Liver (tissue), 9 donors: ENCODE measurements around the gene BMX. TPM values are rescaled to one million over a fixed set of nuclear protein-coding genes. Genes with fewer than 3 reads are reported as not detected.

Experiments used
- DNase-seq: peaks from one replicate; pipeline ENCODE4 v3.0.0-alpha.2; 2017; ENCODE audit warnings: low spot score
- H3K27ac ChIP-seq, 2 donors: one replicate each; pipeline ENCODE4 v1.7.0; 2013; ENCODE audit warnings: inconsistent platforms in 2 of 2, low read length in 2 of 2, control low read depth in 1 of 2, low read depth in 1 of 2, mild to moderate bottlenecking in 1 of 2
- H3K27me3 ChIP-seq, 4 donors: one replicate each; pipeline versions ENCODE4 v1.6.1 to v1.7.0; 2013; ENCODE audit warnings: low read length in 3 of 4, inconsistent platforms in 1 of 4, mild to moderate bottlenecking in 1 of 4, moderate library complexity in 1 of 4; ENCODE audit not compliant: control insufficient read depth in 4 of 4, insufficient read depth in 4 of 4
- H3K36me3 ChIP-seq, 4 donors: one replicate each; pipeline versions ENCODE4 v1.6.1 to v1.7.0; 2013; ENCODE audit warnings: low read length in 3 of 4, mild to moderate bottlenecking in 3 of 4, low read depth in 1 of 4, moderate library complexity in 1 of 4; ENCODE audit not compliant: control insufficient read depth in 4 of 4, insufficient read depth in 3 of 4
- H3K4me1 ChIP-seq, 4 donors: one replicate each; pipeline versions ENCODE4 v1.6.1 to v1.7.0; 2013; ENCODE audit warnings: low read length in 3 of 4, mild to moderate bottlenecking in 3 of 4, moderate library complexity in 1 of 4; ENCODE audit not compliant: control insufficient read depth in 4 of 4, insufficient read depth in 4 of 4
- H3K4me3 ChIP-seq, 3 donors: one replicate each; pipeline versions ENCODE4 v1.6.1 to v1.7.0; 2013; ENCODE audit warnings: low read length in 3 of 3, control low read depth in 1 of 3, low read depth in 1 of 3, mild to moderate bottlenecking in 1 of 3
- H3K9ac ChIP-seq, 2 donors: one replicate each; pipeline ENCODE4 v1.7.0; 2013; ENCODE audit warnings: low read length in 2 of 2, mild to moderate bottlenecking in 2 of 2, moderate library complexity in 2 of 2, control low read depth in 1 of 2, low read depth in 1 of 2
- H3K9me3 ChIP-seq, 4 donors: one replicate each; pipeline versions ENCODE4 v1.6.1 to v1.7.0; 2013; ENCODE audit warnings: low read length in 3 of 4; ENCODE audit not compliant: control insufficient read depth in 4 of 4
- EGR1 ChIP-seq, 2 donors: IDR thresholded peaks; 2 replicates each; pipeline ENCODE4 v1.6.1; 2016 to 2018; ENCODE audit warnings: antibody characterized with exemption in 2 of 2, low read depth in 2 of 2
- FOXA2 ChIP-seq: IDR thresholded peaks from 2 replicates; pipeline ENCODE4 v1.6.1; 2016; ENCODE audit warnings: antibody characterized with exemption
- GABPA ChIP-seq, 2 donors: IDR thresholded peaks in 1 of 2; conservative IDR thresholded peaks in 1 of 2; 2 replicates each; pipeline ENCODE4 v1.6.1; 2016; ENCODE audit warnings: antibody characterized with exemption in 2 of 2, mild to moderate bottlenecking in 1 of 2, moderate library complexity in 1 of 2
- HNF4A ChIP-seq, 2 donors: conservative IDR thresholded peaks; 2 replicates each; pipeline ENCODE4 v1.6.1; 2016; ENCODE audit warnings: antibody characterized with exemption in 2 of 2, mild to moderate bottlenecking in 2 of 2
- JUND ChIP-seq, 2 donors: IDR thresholded peaks; 2 replicates each; pipeline ENCODE4 v1.6.1; 2016; ENCODE audit warnings: antibody characterized with exemption in 2 of 2
- NR2F2 ChIP-seq: IDR thresholded peaks from 2 replicates; pipeline ENCODE4 v1.6.1; 2016; ENCODE audit warnings: antibody characterized with exemption
- RAD21 ChIP-seq, 2 donors: IDR thresholded peaks; 2 replicates each; pipeline ENCODE4 v1.6.1; 2016; ENCODE audit warnings: antibody characterized with exemption in 2 of 2, mild to moderate bottlenecking in 2 of 2
- SP1 ChIP-seq: IDR thresholded peaks from 2 replicates; pipeline ENCODE4 v1.6.1; 2018; ENCODE audit warnings: antibody characterized with exemption, mild to moderate bottlenecking
- TAF1 ChIP-seq: conservative IDR thresholded peaks from 2 replicates; pipeline ENCODE4 v1.6.1; 2016; ENCODE audit warnings: antibody characterized with exemption, mild to moderate bottlenecking
- YY1 ChIP-seq: IDR thresholded peaks from 2 replicates; pipeline ENCODE4 v1.6.1; 2016; ENCODE audit warnings: antibody characterized with exemption, mild to moderate bottlenecking
- WGBS: extraction: QIAGEN DNeasy Blood & Tissue Kit; methylation state at CpG from one replicate; pipeline ENCODE4 v1.1.7; 2013; 5-methylcytosine and 5-hydroxymethylcytosine counted together
- polyA plus RNA-seq, 2 donors: library from polyadenylated mRNA; stranded (reverse) in 1 of 2; unstranded in 1 of 2; fragments of 200-250 nt in 1 of 2; fragments of >200 nt in 1 of 2; fragmentation: Nextera tagmentation in 1 of 2; extraction: Ambion mirVana in 1 of 2; gene quantifications; one replicate each; pipeline versions ENCODE4 v1.2.1 to v1.2.3, GENCODE V29; 2013 to 2015
- total RNA-seq, 2 donors: library from RNA; depleted of rRNA; stranded (reverse); fragments of >200 nt; gene quantifications; one replicate each; pipeline ENCODE4 v1.2.3, GENCODE V29; 2014
- TF ChIP-seq, protein P1 (sequence below): IDR thresholded peaks from 2 replicates; pipeline ENCODE4 v1.6.1; 2016; ENCODE audit warnings: antibody characterized with exemption
- TF ChIP-seq, protein P2 (sequence below): fragments of 150-350 bp; IDR thresholded peaks from 2 replicates; pipeline ENCODE4 v1.5.1; 2017; ENCODE audit warnings: improper control_type of control experiment, low read depth, low read length; ENCODE audit not compliant: missing input control
- TF ChIP-seq, protein P3 (sequence below): IDR thresholded peaks from 2 replicates; pipeline ENCODE4 v1.6.1; 2016; ENCODE audit warnings: antibody characterized with exemption
- TF ChIP-seq, protein P4 (sequence below): IDR thresholded peaks from 2 replicates; pipeline ENCODE4 v1.6.1; 2016; ENCODE audit warnings: antibody characterized with exemption
- TF ChIP-seq, protein P5 (sequence below): IDR thresholded peaks from 2 replicates; pipeline ENCODE4 v1.6.1; 2016; ENCODE audit warnings: antibody characterized with exemption, mild to moderate bottlenecking
- donor health status: healthy.
- donor health status: healthy.
- donor health status: healthy.
- donor health status: healthy.
- donor health status: healthy.

BMX gene
- total and polyA plus RNA-seq, 4 donors, result 0.23 to 0.67 (median 0.33) TPM

DNA sequence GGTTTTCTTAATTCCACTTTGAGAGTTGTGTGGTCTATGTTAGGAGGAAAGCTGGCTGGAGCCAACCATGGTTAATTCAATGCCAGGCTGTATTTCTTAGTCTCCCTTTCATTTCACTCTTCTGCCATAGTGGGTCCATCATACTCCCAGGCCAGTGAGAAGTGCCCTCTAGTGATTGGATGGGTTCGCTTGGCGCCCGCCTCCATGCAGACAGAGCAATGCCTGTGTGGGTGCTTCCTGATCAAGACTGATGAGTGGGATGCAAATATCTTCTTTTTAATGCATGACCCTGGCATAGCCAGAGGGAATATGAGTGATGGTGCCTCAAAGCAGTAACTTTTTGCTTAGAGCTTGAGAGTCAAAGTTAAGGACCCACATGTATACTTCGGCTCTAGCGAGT lies 6.4 kb downstream of the BMX start:
- H3K27me3 ChIP-seq, result no peaks in the 10 kb centered on the region
- no peak overlapping the region for H3K9ac ChIP-seq
- H3K4me3 ChIP-seq, result no peak overlapping the region
- H3K4me1 ChIP-seq, result no peaks in the 10 kb centered on the region
- no peak overlapping the region for H3K27ac ChIP-seq
- WGBS, result 98% methylated on average over 5 of the region's 5 CpGs
- H3K36me3 ChIP-seq, result no peaks in the 10 kb centered on the region
- no peaks in the 10 kb centered on the region for H3K9me3 ChIP-seq
- no peak for DNase-seq
- no peak for TF ChIP-seq GABPA (IDR thresholded peaks at IDR 0.05 in 1 of 2, conservative IDR thresholded peaks at IDR 0.05 in 1 of 2)
- TF ChIP-seq, protein P1, sequence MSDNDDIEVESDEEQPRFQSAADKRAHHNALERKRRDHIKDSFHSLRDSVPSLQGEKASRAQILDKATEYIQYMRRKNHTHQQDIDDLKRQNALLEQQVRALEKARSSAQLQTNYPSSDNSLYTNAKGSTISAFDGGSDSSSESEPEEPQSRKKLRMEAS, result no peak
- TF ChIP-seq SP1, result no peak
- TF ChIP-seq EGR1 (IDR thresholded peaks at IDR 0.05; ENCODE audit: low read depth in 2 of 2), result no peak
- no peak for TF ChIP-seq YY1
- TF ChIP-seq, protein P2, sequence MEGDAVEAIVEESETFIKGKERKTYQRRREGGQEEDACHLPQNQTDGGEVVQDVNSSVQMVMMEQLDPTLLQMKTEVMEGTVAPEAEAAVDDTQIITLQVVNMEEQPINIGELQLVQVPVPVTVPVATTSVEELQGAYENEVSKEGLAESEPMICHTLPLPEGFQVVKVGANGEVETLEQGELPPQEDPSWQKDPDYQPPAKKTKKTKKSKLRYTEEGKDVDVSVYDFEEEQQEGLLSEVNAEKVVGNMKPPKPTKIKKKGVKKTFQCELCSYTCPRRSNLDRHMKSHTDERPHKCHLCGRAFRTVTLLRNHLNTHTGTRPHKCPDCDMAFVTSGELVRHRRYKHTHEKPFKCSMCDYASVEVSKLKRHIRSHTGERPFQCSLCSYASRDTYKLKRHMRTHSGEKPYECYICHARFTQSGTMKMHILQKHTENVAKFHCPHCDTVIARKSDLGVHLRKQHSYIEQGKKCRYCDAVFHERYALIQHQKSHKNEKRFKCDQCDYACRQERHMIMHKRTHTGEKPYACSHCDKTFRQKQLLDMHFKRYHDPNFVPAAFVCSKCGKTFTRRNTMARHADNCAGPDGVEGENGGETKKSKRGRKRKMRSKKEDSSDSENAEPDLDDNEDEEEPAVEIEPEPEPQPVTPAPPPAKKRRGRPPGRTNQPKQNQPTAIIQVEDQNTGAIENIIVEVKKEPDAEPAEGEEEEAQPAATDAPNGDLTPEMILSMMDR, result no peak
- TF ChIP-seq RAD21 (IDR thresholded peaks at IDR 0.05), result no peak
- no peak for TF ChIP-seq FOXA2
- TF ChIP-seq HNF4A (conservative IDR thresholded peaks at IDR 0.05), result no peak
- no peak for TF ChIP-seq TAF1
- TF ChIP-seq, protein P3, sequence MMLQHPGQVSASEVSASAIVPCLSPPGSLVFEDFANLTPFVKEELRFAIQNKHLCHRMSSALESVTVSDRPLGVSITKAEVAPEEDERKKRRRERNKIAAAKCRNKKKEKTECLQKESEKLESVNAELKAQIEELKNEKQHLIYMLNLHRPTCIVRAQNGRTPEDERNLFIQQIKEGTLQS, result no peak

DNA sequence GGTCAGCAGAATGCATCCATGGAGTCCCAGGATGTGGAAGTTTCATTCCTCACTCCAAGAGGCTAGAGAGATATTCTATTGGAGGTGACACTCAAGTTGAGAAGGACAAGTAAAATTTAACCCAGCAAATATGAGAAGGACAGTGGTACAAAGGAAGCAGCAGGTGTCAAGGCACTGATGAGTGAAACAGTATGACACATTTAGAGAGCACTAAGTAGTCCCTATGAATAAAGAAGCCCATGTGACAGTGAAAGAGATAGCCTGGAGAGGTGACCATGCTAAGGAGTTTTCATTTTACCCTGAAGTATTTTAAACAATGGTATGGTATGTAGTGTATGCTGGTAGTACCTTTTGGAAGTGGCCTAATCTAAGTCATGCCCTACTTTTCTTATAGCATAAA lies 9.2 kb downstream of the BMX start:
- H3K9ac ChIP-seq, result no peak overlapping the region
- no peak for TF ChIP-seq NR2F2
- no peak for DNase-seq
- H3K4me3 ChIP-seq, result no peak overlapping the region
- H3K27ac ChIP-seq, result no peak overlapping the region
- no peaks in the 10 kb centered on the region for H3K27me3 ChIP-seq
- no peaks in the 10 kb centered on the region for H3K9me3 ChIP-seq
- H3K36me3 ChIP-seq, result no peaks in the 10 kb centered on the region
- H3K4me1 ChIP-seq, result no peaks in the 10 kb centered on the region

DNA sequence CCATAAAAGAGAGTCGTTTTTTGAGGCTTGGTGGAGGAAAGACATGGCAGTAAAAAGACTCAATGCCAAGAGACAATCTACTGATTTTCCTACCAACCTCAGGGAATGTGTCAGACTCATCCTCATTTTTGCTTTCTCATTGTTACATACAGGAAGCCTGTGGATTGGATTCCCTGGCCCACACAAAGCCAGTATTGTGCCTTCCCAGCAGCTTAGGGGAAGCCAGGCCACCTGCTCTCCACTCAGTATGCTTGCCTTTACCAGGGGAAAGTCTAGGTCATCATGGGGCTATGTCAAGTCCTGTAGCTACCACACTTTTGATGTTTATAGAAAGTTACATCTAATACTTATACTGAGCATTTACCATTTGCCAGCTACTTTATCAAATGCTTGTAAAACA lies 11.0 kb downstream of the BMX start:
- no peak overlapping the region for H3K4me3 ChIP-seq
- H3K9me3 ChIP-seq, result no peaks in the 10 kb centered on the region
- no peaks in the 10 kb centered on the region for H3K4me1 ChIP-seq
- 44% methylated on average over 1 of the region's 1 CpG for WGBS
- H3K36me3 ChIP-seq, result no peaks in the 10 kb centered on the region
- H3K27ac ChIP-seq, result no peak overlapping the region
- H3K9ac ChIP-seq, result no peak overlapping the region
- no peak for DNase-seq
- H3K27me3 ChIP-seq, result no peaks in the 10 kb centered on the region
- TF ChIP-seq, protein P4, sequence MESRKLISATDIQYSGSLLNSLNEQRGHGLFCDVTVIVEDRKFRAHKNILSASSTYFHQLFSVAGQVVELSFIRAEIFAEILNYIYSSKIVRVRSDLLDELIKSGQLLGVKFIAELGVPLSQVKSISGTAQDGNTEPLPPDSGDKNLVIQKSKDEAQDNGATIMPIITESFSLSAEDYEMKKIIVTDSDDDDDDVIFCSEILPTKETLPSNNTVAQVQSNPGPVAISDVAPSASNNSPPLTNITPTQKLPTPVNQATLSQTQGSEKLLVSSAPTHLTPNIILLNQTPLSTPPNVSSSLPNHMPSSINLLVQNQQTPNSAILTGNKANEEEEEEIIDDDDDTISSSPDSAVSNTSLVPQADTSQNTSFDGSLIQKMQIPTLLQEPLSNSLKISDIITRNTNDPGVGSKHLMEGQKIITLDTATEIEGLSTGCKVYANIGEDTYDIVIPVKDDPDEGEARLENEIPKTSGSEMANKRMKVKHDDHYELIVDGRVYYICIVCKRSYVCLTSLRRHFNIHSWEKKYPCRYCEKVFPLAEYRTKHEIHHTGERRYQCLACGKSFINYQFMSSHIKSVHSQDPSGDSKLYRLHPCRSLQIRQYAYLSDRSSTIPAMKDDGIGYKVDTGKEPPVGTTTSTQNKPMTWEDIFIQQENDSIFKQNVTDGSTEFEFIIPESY, result no peak
- TF ChIP-seq FOXA2, result no peak
- TF ChIP-seq, protein P1, result no peak
- no peak for TF ChIP-seq JUND (IDR thresholded peaks at IDR 0.05)
- TF ChIP-seq EGR1 (IDR thresholded peaks at IDR 0.05; ENCODE audit: low read depth in 2 of 2), result no peak
- no peak for TF ChIP-seq GABPA (IDR thresholded peaks at IDR 0.05 in 1 of 2, conservative IDR thresholded peaks at IDR 0.05 in 1 of 2)
- TF ChIP-seq, protein P5, sequence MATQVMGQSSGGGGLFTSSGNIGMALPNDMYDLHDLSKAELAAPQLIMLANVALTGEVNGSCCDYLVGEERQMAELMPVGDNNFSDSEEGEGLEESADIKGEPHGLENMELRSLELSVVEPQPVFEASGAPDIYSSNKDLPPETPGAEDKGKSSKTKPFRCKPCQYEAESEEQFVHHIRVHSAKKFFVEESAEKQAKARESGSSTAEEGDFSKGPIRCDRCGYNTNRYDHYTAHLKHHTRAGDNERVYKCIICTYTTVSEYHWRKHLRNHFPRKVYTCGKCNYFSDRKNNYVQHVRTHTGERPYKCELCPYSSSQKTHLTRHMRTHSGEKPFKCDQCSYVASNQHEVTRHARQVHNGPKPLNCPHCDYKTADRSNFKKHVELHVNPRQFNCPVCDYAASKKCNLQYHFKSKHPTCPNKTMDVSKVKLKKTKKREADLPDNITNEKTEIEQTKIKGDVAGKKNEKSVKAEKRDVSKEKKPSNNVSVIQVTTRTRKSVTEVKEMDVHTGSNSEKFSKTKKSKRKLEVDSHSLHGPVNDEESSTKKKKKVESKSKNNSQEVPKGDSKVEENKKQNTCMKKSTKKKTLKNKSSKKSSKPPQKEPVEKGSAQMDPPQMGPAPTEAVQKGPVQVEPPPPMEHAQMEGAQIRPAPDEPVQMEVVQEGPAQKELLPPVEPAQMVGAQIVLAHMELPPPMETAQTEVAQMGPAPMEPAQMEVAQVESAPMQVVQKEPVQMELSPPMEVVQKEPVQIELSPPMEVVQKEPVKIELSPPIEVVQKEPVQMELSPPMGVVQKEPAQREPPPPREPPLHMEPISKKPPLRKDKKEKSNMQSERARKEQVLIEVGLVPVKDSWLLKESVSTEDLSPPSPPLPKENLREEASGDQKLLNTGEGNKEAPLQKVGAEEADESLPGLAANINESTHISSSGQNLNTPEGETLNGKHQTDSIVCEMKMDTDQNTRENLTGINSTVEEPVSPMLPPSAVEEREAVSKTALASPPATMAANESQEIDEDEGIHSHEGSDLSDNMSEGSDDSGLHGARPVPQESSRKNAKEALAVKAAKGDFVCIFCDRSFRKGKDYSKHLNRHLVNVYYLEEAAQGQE, result no peak
- TF ChIP-seq, protein P3, result no peak
- TF ChIP-seq TAF1, result no peak
- no peak for TF ChIP-seq SP1
- TF ChIP-seq YY1, result no peak
